ENCODE data around the gene TMED6.

Gene TMED6

GRCh38 chr16:69293401-69293800 lies 58.2 kb downstream of the TMED6 start:
- TF ChIP-seq EZH2phosphoT487 (IDR thresholded peaks at IDR 0.05; ENCODE audit: borderline replicate concordance, low read length) (no peak), CTCF (IDR thresholded peaks at IDR 0.05; ENCODE audit: low read depth, low read length, poor library complexity, severe bottlenecking) (no peak)
- no peaks in the 10 kb centered on the region for H3K27me3 ChIP-seq (ENCODE audit: control insufficient read depth, low read length)
- no peaks in the 10 kb centered on the region for H3K4me1 ChIP-seq (ENCODE audit: control insufficient read depth, low read length)

More at GRCh38 chr16:69293401-69293800, 58.2 kb downstream of the TMED6 start:
- Histone ChIP-seq H3K4me3 (ENCODE audit: low read length) (no peak overlapping the region), H3K9me2 (replicated peaks; ENCODE audit: control insufficient read depth, low read length) (no peaks in the 10 kb centered on the region), H3K9me3 (ENCODE audit: control insufficient read depth, insufficient read depth, low read length) (no peaks in the 10 kb centered on the region), H3K36me3 (ENCODE audit: control insufficient read depth, low read length) (no peaks in the 10 kb centered on the region), H4K20me1 (ENCODE audit: control insufficient read depth, insufficient read depth, low read depth, low read length) (no peaks in the 10 kb centered on the region), H3K4me2 (ENCODE audit: low read length) (no peak overlapping the region), H3F3A (ENCODE audit: control insufficient read depth, insufficient read depth) (no peaks in the 10 kb centered on the region), H3K79me2 (ENCODE audit: control insufficient read depth, low read length) (no peaks in the 10 kb centered on the region), H3K27ac (ENCODE audit: low read depth, low read length) (no peak overlapping the region)

Measured in DOHH2 (cell line).